Measurements from ENCODE around the gene KCNMB1. TPM values are rescaled to one million over a fixed set of nuclear protein-coding genes. Genes with fewer than 3 reads are reported as not detected.

KCNMB1 gene
- polyA plus RNA-seq, 1 donor (not counting 4 experiments of a cell fraction or from before 2014, with no cell fraction given) = not detected

GRCh38 chr5:170425731-170426130 is 36.6 kb upstream of the KCNMB1 start:
- FAIRE-seq = no peak
- Histone ChIP-seq H3K27me3 (ENCODE audit: control insufficient read depth, extremely low read depth, insufficient read depth, low read length) (peaks cover 10% of the 10 kb centered on the region), H3K79me2 (ENCODE audit: control insufficient read depth, insufficient read depth, low read length) (no peaks in the 10 kb centered on the region), H3K4me2 (ENCODE audit: control insufficient read depth, extremely low read depth, insufficient read depth, low read depth, low read length) (no peak overlapping the region), H3K36me3 (ENCODE audit: control insufficient read depth in 2 of 2, extremely low read depth in 1 of 2, insufficient read depth in 2 of 2, low read length in 2 of 2) (no peaks in the 10 kb centered on the region), H3K4me1 (ENCODE audit: control insufficient read depth, extremely low read depth, insufficient read depth, low read length) (no peaks in the 10 kb centered on the region), H2AFZ (ENCODE audit: control insufficient read depth, low read length) (no peak overlapping the region), H3K9me3 (ENCODE audit: control insufficient read depth, low read depth, low read length) (no peaks in the 10 kb centered on the region), H3K4me3 (ENCODE audit: control insufficient read depth in 2 of 3, extremely low read depth in 1 of 3, insufficient read depth in 2 of 3, low read depth in 1 of 3, low read length in 3 of 3) (no peak overlapping the region), H3K27ac (ENCODE audit: control insufficient read depth, insufficient read depth, low read length) (no peak overlapping the region), H3K9ac (ENCODE audit: control insufficient read depth, extremely low read depth, insufficient read depth, low read length) (no peak overlapping the region), H3K9me1 (ENCODE audit: control insufficient read depth, extremely low read depth, insufficient read depth, low read length) (no peaks in the 10 kb centered on the region), H4K20me1 (ENCODE audit: control insufficient read depth, extremely low read depth, insufficient read depth, low read length) (no peaks in the 10 kb centered on the region)
- no peak for DNase-seq (ENCODE audit: low read depth, low spot score)
- TF ChIP-seq EZH2 (IDR thresholded peaks at IDR 0.05; ENCODE audit: low read length) = no peak
- dilution Hi-C loops (cut with MboI; ENCODE audit: extremely low pct_ligation_motif_present, low sequenced_read_pairs) = no loop called here

GRCh38 chr5:170424629-170425028 is 35.5 kb upstream of the KCNMB1 start:
- dilution Hi-C loops (cut with MboI; ENCODE audit: extremely low pct_ligation_motif_present, low sequenced_read_pairs) = no loop called here
- peaks cover 10% of the 10 kb centered on the region for H3K27me3 ChIP-seq (ENCODE audit: control insufficient read depth, extremely low read depth, insufficient read depth, low read length)

More at GRCh38 chr5:170424629-170425028, 35.5 kb upstream of the KCNMB1 start:
- Histone ChIP-seq H3K9me3 (ENCODE audit: control insufficient read depth, low read depth, low read length) (no peaks in the 10 kb centered on the region), H3K9me1 (ENCODE audit: control insufficient read depth, extremely low read depth, insufficient read depth, low read length) (no peaks in the 10 kb centered on the region), H3K27ac (ENCODE audit: control insufficient read depth, insufficient read depth, low read length) (no peak overlapping the region), H3K4me1 (ENCODE audit: control insufficient read depth, extremely low read depth, insufficient read depth, low read length) (no peaks in the 10 kb centered on the region), H3K9ac (ENCODE audit: control insufficient read depth, extremely low read depth, insufficient read depth, low read length) (no peak overlapping the region), H3K4me2 (ENCODE audit: control insufficient read depth, extremely low read depth, insufficient read depth, low read depth, low read length) (no peak overlapping the region), H2AFZ (ENCODE audit: control insufficient read depth, low read length) (no peak overlapping the region), H3K4me3 (ENCODE audit: control insufficient read depth in 2 of 3, extremely low read depth in 1 of 3, insufficient read depth in 2 of 3, low read depth in 1 of 3, low read length in 3 of 3) (no peak overlapping the region), H3K36me3 (ENCODE audit: control insufficient read depth in 2 of 2, extremely low read depth in 1 of 2, insufficient read depth in 2 of 2, low read length in 2 of 2) (no peaks in the 10 kb centered on the region), H3K79me2 (ENCODE audit: control insufficient read depth, insufficient read depth, low read length) (no peaks in the 10 kb centered on the region), H4K20me1 (ENCODE audit: control insufficient read depth, extremely low read depth, insufficient read depth, low read length) (no peaks in the 10 kb centered on the region)
- TF ChIP-seq EZH2 (IDR thresholded peaks at IDR 0.05; ENCODE audit: low read length) = no peak
- no peak for TF ChIP-seq CTCF (optimal IDR thresholded peaks at IDR 0.05 in 1 of 3, IDR thresholded peaks at IDR 0.05 in 1 of 3, conservative IDR thresholded peaks at IDR 0.05 in 1 of 3; ENCODE audit: extremely low read depth in 1 of 3, insufficient read depth in 2 of 3, low read length in 3 of 3)
- no peak for FAIRE-seq
- DNase-seq (ENCODE audit: low read depth, low spot score) = no peak
